NCI-H1105 treated with DMSO at 0.1 percent for 48 hours (cell line): ENCODE results near the gene PTH1R.
A peak's percentile ranks its signal among the peaks of the same experiment; 100 is the strongest.

ENCODE experiments used
- DNase-seq: peaks from one replicate; lab custom pipeline; 2025; lab: John Stamatoyannopoulos, UW

PTH1R gene

GRCh38 chr3:46883054-46883829 is 5.7 kb downstream of the PTH1R start:
- no peak for DNase-seq

- no peak for DNase-seq
Measured at GRCh38 chr3:46883830-46884185, 6.3 kb downstream of the PTH1R start.

GRCh38 chr3:46884427-46884826 is 6.9 kb downstream of the PTH1R start:
- no peak for DNase-seq

GRCh38 chr3:46884929-46885328 is 7.4 kb downstream of the PTH1R start:
- DNase-seq: no peak

GRCh38 chr3:46885612-46886011 is 8.1 kb downstream of the PTH1R start:
- DNase-seq: no peak

GRCh38 chr3:46887980-46888494 is 10.5 kb downstream of the PTH1R start:
- DNase-seq: no peak

GRCh38 chr3:46888705-46889104 is 11.2 kb downstream of the PTH1R start:
- no peak for DNase-seq

GRCh38 chr3:46889381-46890110 is 12.0 kb downstream of the PTH1R start:
- no peak for DNase-seq

- no peak for DNase-seq
Measured at GRCh38 chr3:46890132-46890531, 12.6 kb downstream of the PTH1R start.

- no peak for DNase-seq
Measured at GRCh38 chr3:46891132-46891531, 13.6 kb downstream of the PTH1R start.

- peak; percentile 39 for DNase-seq
Measured at GRCh38 chr3:46892285-46893145, 15.0 kb downstream of the PTH1R start.

- no peak for DNase-seq
Measured at GRCh38 chr3:46893146-46893748, 15.7 kb downstream of the PTH1R start.

GRCh38 chr3:46893763-46894162 is 16.2 kb downstream of the PTH1R start:
- no peak for DNase-seq

- DNase-seq: no peak
Measured at GRCh38 chr3:46894256-46894655, 16.7 kb downstream of the PTH1R start.

GRCh38 chr3:46895204-46895660 is 17.7 kb downstream of the PTH1R start:
- DNase-seq: no peak

GRCh38 chr3:46895761-46896160 is 18.2 kb downstream of the PTH1R start:
- no peak for DNase-seq

- DNase-seq: no peak
Measured at GRCh38 chr3:46896386-46896785, 18.9 kb downstream of the PTH1R start.

- DNase-seq: no peak
Measured at GRCh38 chr3:46897031-46897430, 19.5 kb downstream of the PTH1R start.

- DNase-seq: no peak
Measured at GRCh38 chr3:46897829-46898320, 20.4 kb downstream of the PTH1R start.

GRCh38 chr3:46898321-46899150 is 21.0 kb downstream of the PTH1R start:
- no peak for DNase-seq
